ENCODE results near the gene DDX59. TPM values are rescaled to one million over a fixed set of nuclear protein-coding genes. Genes with fewer than 3 reads are reported as not detected.

DDX59 gene
- total and polyA plus RNA-seq, 9 of the 15 experiments (the other 6 are each of a cell fraction or from before 2014, with no cell fraction given) = 8.3 to 30.4 (median 19.8) TPM

GRCh38 chr1:200640373-200640962 is 29.2 kb downstream of the DDX59 start (continued):
- TF ChIP-seq, protein P1, sequence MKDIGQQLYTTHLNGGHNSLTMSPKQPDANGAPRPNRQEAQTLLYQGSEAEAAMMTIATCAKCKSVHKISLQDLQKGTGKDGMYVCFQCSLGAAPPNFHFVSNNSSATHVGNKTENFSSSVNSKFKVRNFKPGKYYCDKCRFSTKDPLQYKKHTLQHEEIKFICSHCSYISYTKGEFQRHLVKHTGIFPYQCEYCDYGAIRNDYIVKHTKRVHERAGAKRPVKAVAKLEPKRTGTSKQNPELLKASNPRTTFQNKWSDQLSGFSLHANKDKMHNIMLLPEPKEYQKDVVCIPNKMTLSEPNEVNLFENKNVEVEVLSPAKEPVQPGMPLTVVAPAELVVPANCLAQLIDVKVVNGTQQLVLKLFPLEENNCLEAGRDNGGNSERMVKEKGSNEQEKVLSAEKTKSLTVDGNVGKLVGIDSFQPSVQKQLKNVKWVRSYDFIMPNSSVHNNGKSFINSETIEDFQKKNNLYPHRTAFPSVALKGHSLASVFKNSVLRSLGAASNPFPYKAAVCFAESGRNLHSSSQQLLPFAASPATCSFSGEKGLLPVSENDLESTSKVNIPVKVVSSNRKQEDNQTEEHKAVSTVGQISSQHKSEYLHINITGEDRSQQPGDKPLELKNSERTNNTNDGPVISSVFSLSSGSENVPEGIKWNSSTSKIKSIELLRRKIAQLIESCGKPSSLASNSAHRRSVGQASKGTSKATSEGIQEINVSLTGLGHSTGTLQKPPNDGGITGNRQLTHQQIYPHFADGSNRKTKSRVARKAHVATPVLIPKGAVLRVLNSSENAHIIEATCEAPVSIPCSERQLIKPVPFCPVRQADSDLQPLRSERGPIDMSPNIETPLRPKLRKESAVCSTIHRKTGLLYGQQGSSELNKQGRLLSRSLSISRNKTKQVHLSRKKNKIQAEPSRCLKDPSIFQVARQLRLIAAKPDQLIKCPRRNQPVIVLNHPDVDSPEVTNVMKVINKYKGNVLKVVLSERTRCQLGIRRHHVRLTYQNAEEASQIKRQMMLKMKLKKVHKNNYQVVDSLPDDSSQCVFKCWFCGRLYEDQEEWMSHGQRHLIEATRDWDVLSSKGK (CRISPR knock-in tag; IDR thresholded peaks at IDR 0.05) = no peak
- no peak for TF ChIP-seq SP2 (IDR thresholded peaks at IDR 0.05; ENCODE audit: extremely low read depth, low read depth, low read length, poor library complexity, severe bottlenecking)
- no peak for TF ChIP-seq CBX2 (IDR thresholded peaks at IDR 0.05; ENCODE audit: insufficient read depth, low read length, poor library complexity, severe bottlenecking)
- TF ChIP-seq GATAD2B (IDR thresholded peaks at IDR 0.05; ENCODE audit: borderline replicate concordance) = no peak
- TF ChIP-seq, protein P2, sequence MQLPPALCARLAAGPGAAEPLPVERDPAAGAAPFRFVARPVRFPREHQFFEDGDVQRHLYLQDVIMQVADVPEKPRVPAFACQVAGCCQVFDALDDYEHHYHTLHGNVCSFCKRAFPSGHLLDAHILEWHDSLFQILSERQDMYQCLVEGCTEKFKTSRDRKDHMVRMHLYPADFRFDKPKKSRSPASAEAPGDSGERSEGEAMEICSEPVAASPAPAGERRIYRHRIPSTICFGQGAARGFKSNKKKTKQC (CRISPR knock-in tag; IDR thresholded peaks at IDR 0.05) = no peak
- peak; percentile 9; the same call in 1 of the 2 replicates for TF ChIP-seq ZNF766 (CRISPR knock-in tag; conservative IDR thresholded peaks at IDR 0.05)
- no peak for TF ChIP-seq ZNF75A (CRISPR knock-in tag; IDR thresholded peaks at IDR 0.05)
- TF ChIP-seq RAD21 (CRISPR knock-in tag; conservative IDR thresholded peaks at IDR 0.05 in 1 of 2, IDR thresholded peaks at IDR 0.05 in 1 of 2) = 0 out of 4 replicates have a peak, but pooled peaks of 1 of the 2 experiments have one; percentile 4
- no peak for TF ChIP-seq CSDE1 (IDR thresholded peaks at IDR 0.05)
- TF ChIP-seq NRF1 (conservative IDR thresholded peaks at IDR 0.05 in 1 of 2, IDR thresholded peaks at IDR 0.05 in 1 of 2) = 0 out of 4 replicates have a peak, but pooled peaks of 1 of the 2 experiments have one; percentile 4
- TF ChIP-seq ZBED1 (IDR thresholded peaks at IDR 0.05) = no peak
- TF ChIP-seq POLR2A (conservative IDR thresholded peaks at IDR 0.05) = 0 out of 2 replicates have a peak, but pooled peaks have one; percentile 22
- no peak for TF ChIP-seq HNRNPLL (IDR thresholded peaks at IDR 0.05; ENCODE audit: low read depth, low read length, poor library complexity, severe bottlenecking)
- no peak for TF ChIP-seq TAF7 (tag; IDR thresholded peaks at IDR 0.05)
- TF ChIP-seq CHD2 (IDR thresholded peaks at IDR 0.05; ENCODE audit: low read depth, low read length) = no peak
- no peak for TF ChIP-seq ZNF785 (CRISPR knock-in tag; IDR thresholded peaks at IDR 0.05)
- TF ChIP-seq POU5F1 (IDR thresholded peaks at IDR 0.05; ENCODE audit: borderline replicate concordance, low read depth, low read length, partially characterized antibody) = no peak
- TF ChIP-seq CEBPZ (IDR thresholded peaks at IDR 0.05; ENCODE audit: borderline replicate concordance, low read depth, low read length) = no peak

Measured in K562 (cell line).